Measurements from ENCODE around the gene ABT1.
"Not testable (repeated sequence)": the region's sequence is repeated elsewhere in the genome, so short reads cannot be mapped to it uniquely, and the experiment has no call there.

ABT1 gene

GRCh38 chr6:26596579-26597388, at the start of gene ABT1:
Gene ABT1, plus strand, starts transcription at chr6:26596953. Its CDS starts 30 bp downstream, at chr6:26596983.
- peak; percentile 98 for DNase-seq

GRCh38 chr6:26547363-26547762, 49.4 kb upstream of the ABT1 start:
- DNase-seq = not testable (repeated sequence)

GRCh38 chr6:26550250-26550993, 46.3 kb upstream of the ABT1 start:
- DNase-seq = peak; percentile 77

- DNase-seq = no peak
These were observed 44.5 kb upstream of the ABT1 start for GRCh38 chr6:26552205-26552604.

- no peak for DNase-seq
These were observed 44.0 kb upstream of the ABT1 start for GRCh38 chr6:26552640-26553188.

GRCh38 chr6:26553264-26553634, 43.5 kb upstream of the ABT1 start:
- DNase-seq = peak; percentile 89

- DNase-seq = peak; percentile 91
These were observed 42.9 kb upstream of the ABT1 start for GRCh38 chr6:26553635-26554446.

- no peak for DNase-seq
These were observed 42.4 kb upstream of the ABT1 start for GRCh38 chr6:26554447-26554696.

- DNase-seq = peak; percentile 81
These were observed 41.9 kb upstream of the ABT1 start for GRCh38 chr6:26554697-26555504.

- DNase-seq = no peak
These were observed 41.1 kb upstream of the ABT1 start for GRCh38 chr6:26555505-26556262.

- DNase-seq = peak; percentile 78
These were observed 40.3 kb upstream of the ABT1 start for GRCh38 chr6:26556263-26557070.

- no peak for DNase-seq
These were observed 35.0 kb upstream of the ABT1 start for GRCh38 chr6:26561533-26562466.

- no peak for DNase-seq
These were observed 33.3 kb upstream of the ABT1 start for GRCh38 chr6:26563488-26563887.

GRCh38 chr6:26568601-26569432, 27.9 kb upstream of the ABT1 start:
- DNase-seq = peak; percentile 100

- DNase-seq = no peak
These were observed 27.4 kb upstream of the ABT1 start for GRCh38 chr6:26569433-26569764.

- DNase-seq = no peak
These were observed 26.5 kb upstream of the ABT1 start for GRCh38 chr6:26570027-26570809.

GRCh38 chr6:26571592-26572296, 25.0 kb upstream of the ABT1 start:
- DNase-seq = peak; percentile 76
